NCI-H1105 treated with DMSO at 0.1 percent for 48 hours (cell line): ENCODE measurements around the gene AGBL4.

Experiments
- DNase-seq: peaks from one replicate; lab custom pipeline; 2025; lab: John Stamatoyannopoulos, UW

AGBL4 gene

GRCh38 chr1:48943393-48943792 lies 1080.4 kb downstream of the AGBL4 start:
- no peak for DNase-seq

DNA sequence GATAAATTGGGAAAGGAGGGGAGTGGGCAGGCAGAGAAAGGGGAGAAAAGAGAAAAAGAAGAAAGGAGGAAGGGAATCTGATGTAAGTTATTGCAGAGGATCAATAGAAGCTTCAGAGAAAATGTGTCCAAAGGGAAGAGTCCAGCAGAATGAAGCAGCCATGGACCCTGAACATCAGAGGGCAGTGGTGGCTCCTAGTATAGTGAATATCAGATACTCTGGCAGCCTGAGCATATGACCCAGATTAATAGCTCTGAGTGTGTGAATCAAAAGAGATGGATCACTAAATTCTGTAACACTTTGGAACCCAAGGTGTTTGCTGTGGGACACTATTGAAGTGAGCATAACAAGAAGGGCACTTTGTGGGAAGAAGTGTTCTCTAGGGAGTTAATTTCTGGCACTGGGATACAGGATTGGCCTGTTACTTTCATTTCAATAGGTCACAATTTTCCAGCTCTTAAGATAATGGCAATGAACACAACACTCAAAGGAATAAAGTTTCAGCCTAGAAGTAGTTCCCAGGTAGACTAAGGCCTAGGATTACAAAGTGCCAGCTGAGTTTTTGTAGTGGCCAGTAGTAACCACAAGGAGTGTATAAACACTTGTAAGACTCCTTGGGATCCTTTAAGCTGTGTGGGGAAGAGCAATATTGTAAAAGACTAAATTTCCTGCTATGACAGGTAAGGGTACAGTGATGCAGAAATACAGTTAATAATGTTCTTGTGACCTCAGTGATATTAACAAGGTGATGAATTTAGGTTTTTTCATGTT lies 1082.6 kb downstream of the AGBL4 start:
- no peak for DNase-seq

- no peak for DNase-seq
Observed at GRCh38 chr1:48940354-48940753, 1083.4 kb downstream of the AGBL4 start.

- DNase-seq = no peak
Observed at GRCh38 chr1:48939828-48940227, 1083.9 kb downstream of the AGBL4 start.

GRCh38 chr1:48939042-48939441 lies 1084.7 kb downstream of the AGBL4 start:
- DNase-seq = no peak

GRCh38 chr1:48937732-48938131 lies 1086.0 kb downstream of the AGBL4 start:
- DNase-seq = no peak

GRCh38 chr1:48936436-48936835 lies 1087.3 kb downstream of the AGBL4 start:
- no peak for DNase-seq

DNA sequence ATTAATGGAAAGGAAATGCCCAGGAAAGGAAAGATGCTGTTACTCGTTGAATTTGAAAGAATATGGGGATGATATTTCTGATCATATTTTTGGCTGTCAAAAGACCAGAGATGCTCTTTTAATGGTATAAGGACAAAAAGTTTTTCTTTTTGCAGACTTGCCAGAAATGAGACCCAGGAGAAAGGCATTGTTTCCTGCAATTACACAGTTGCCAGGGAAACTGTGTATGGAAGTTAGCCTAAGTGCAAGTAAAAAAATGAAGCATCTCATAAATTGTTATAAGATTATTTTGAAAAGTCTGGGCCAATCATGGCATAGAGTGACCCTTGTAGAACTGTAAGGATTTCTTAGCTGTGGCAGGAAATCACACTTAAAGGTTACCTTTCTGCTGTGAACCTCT lies 1091.4 kb downstream of the AGBL4 start:
- DNase-seq = no peak

DNA sequence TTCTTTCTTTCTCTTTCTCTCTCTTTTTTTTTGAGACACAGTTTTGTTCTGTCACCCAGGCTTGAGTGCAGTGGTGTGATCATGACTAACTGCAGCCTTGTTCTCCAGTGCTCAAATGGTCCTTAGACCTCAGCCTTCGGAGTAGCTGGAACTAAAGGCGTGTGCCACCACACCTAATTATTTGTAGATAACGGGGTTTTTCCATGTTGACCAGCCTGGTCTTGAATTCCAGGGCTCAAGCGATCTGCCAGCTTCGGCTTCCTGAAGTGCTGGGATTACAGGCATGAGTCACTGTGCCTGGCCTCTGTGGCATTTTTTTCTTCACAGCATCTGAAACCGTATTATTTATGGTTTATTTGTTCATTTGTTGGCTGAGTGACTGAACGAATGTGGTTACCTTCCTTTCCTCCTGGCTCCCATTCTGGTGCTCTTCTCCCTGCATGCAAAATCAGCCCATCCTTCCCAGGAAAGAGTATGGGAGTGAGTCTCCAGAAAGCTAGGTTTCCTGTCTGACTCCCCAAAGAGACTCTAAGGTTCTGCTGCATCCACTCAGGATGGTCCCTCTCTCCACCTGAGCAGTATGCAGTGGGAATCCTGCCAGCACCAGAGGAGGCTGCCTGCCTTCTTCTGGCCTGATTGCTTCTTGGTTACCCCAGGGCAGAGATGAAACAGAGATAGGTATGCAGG lies 1092.1 kb downstream of the AGBL4 start:
- no peak for DNase-seq

GRCh38 chr1:48930011-48930410 lies 1093.7 kb downstream of the AGBL4 start:
- no peak for DNase-seq

GRCh38 chr1:48924099-48924498 lies 1099.7 kb downstream of the AGBL4 start:
- no peak for DNase-seq

GRCh38 chr1:48923116-48923515 lies 1100.6 kb downstream of the AGBL4 start:
- DNase-seq = no peak

- DNase-seq = no peak
Observed at GRCh38 chr1:48920851-48921250, 1102.9 kb downstream of the AGBL4 start.

DNA sequence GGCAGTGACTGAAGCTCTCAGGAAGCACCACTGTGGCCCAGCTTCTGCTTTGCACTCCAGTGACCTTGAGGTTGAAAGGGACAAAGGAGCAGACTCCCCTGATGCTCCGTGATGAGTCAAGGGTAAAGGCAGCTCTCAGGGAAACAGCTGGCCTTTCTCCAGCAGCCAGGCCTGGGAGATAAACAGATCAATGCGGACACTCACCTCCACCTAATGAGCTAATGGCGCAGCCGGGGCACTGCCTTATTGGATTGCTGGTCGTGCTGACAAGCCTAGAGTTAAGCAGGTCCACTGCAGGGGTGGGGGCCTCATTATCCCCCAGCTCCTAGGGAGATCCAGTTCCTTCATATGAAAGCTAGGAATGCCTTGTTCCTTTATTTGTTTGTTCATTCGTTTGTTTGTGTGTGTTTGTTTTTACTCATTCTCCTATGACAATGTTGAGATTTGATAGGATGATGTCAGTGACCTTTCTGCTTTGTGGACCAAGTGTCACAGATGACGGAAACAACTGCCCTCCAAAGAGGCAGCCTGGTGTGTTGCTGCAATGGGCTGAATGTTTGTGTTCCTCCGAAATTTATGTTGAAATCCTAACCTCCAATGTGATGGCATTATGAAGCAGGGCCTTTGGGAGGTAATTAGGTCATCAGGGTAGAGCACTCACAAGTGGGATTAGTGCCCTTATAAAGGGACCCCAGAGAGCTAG lies 1105.7 kb downstream of the AGBL4 start:
- no peak for DNase-seq

DNA sequence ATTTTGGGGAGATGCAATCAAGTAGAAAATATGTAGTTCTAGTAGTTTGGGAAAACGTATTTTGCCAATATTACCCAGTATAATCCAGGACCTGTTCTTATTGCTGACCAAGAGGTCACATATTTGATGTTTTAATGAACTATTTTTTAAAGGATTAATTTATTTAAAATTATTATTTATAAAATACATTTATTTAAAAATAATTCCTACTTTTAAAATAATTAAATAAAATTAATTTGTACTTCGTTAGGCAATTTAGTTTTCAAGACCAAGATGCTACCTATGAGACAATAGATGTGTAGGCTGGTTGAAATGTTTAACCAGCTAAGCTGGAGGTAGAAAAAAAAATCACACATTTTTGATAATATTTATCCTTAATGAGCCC lies 1106.7 kb downstream of the AGBL4 start:
- DNase-seq = no peak

- DNase-seq = peak; percentile 38
Observed at GRCh38 chr1:48916130-48917069, 1107.4 kb downstream of the AGBL4 start.

GRCh38 chr1:48908606-48909005 lies 1115.1 kb downstream of the AGBL4 start:
- no peak for DNase-seq

- DNase-seq = no peak
Observed at GRCh38 chr1:48906729-48907128, 1117.0 kb downstream of the AGBL4 start.

GRCh38 chr1:48906164-48906563 lies 1117.6 kb downstream of the AGBL4 start:
- no peak for DNase-seq

DNA sequence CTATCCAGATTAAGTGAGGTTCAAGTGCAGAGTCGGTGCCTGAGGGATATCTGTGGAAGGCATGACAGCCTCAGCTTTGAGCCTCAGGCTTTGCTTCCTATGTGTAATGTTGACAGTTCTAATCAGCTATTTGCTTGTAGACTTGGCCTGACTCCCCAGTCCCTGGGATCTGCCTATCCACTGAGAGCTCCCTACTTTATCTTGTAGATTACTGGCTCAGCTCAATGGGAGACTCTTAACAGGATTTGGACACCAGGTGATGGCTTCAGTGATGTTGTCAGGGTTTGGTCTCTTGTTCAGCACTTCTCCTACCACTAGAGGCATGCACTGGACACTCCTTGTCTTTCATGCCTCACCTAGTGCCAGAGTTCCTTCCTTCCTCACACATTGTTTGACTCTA lies 1120.5 kb downstream of the AGBL4 start:
- DNase-seq = no peak

DNA sequence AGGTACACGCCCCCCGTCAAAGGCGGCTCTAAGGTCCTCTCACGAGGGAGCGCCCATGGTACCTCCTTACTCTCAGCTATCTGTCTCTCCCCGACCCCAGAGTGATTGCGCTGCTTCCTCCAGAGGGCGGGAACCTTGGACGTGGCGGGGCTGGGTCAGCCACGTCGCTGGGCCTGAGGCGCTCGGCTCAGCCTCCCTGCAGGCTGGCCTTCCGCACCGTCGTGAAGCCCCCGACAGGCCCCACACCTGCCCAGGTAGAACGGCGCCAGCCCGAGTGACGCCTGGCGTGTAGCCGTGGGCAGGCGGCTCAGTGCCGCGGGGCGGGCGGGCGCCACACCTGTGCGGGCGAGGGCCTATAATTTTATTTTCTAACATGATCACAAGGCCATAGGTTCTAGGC lies 1124.9 kb downstream of the AGBL4 start:
- no peak for DNase-seq

DNA sequence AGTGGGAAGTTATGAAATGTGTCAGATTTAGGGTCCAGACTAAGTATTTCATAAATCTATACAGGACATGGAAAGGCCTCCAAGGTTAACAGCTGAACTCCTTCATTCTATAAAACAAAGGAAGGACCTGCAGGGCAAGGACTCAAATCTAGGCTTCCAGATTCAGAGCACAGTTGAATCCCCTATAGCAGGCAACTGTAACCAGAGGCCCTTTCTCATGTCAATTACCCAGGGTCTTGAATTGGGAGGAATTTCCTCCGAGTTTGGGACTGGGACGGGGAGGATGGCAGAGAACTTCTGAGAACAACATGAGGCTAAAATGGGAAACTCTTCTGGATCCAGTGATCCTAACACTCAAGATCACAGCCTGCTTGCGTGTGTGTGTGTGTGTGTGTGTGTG lies 1134.1 kb downstream of the AGBL4 start:
- no peak for DNase-seq
